Left cardiac atrium (tissue), 4 donors: ENCODE results near the gene CHPF2. TPM values are rescaled to one million over a fixed set of nuclear protein-coding genes. Genes with fewer than 3 reads are reported as not detected.

ENCODE experiments used
- ATAC-seq, 2 donors: fragments of 200-7000 bp; cut with Tn5 transposase; one replicate each; pipeline ENCODE4 v1.9.1; 2020; ENCODE audit warnings: mild to moderate bottlenecking in 2 of 2, moderate library complexity in 2 of 2
- DNase-seq: peaks from one replicate; pipeline ENCODE4 v3.0.0-alpha.2; 2020
- intact Hi-C, 2 donors: fragments of 100-400 bp; cut with DNase I; formaldehyde crosslinking; loops; one replicate each; pipeline versions ENCODE4 v1.14.1 to v1.15.1; 2022 to 2023
- total RNA-seq, 2 donors: library from RNA; stranded (reverse); fragmentation: NEBNext Ultra II Directional; extraction: Animal tissue kit (Norgen Biotek cat#: 25700); gene quantifications; one replicate each; pipeline ENCODE4 v1.2.1, GENCODE V29; 2021
- donor health status: DM: no; HTN: yes; CAD: no.
- donor health status: DM: no; HTN: yes; CAD: no; lungs with severe emphysema.
- donor health status: DM: yes; HTN: yes; CAD: no.
- donor health status: Dilated cardiomyopathy.

Gene CHPF2
- total RNA-seq, 2 donors from 2014 or later, result 15.0 to 34.5 TPM

DNA sequence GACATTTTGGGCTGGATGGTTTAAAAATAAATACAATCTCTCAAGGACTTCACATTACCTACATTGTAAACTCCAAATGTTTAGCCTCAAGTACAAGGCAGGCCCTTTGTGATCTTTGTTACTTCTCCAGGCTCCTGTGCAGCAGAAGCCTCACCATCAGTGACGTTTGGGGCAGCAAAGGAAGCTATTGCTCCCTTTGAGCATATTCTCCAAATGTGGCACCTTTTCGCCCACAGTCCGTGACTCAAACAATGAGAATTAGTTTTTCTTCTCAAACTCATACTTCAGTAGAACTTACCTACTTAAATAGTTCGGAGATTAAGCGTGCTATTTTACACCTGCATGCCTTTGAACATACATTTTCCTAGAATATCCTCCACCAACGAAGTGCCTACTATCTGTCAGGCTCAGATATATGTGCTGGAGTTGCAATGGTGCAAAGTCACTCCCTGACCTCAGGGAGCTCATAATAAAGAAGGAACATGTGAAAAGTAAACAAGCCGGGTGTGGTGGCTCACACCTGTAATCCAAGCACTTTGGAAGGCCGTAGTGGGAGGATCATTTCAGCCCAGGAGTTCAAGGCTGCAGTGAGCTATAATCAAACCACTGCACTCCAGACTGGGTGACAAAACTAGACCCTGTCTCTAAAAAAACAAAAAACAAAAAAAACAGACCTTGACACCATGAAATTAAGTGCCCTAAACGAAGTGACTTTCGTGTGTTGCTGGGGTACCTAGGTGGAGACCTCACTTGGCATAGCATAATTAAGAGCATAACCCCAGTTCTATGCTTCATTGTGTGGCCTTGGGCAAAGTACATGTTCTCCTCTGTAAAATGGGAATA lies 4.0 kb upstream of the CHPF2 start:
- ATAC-seq (no peak), DNase-seq (no peak)
- intact Hi-C loops, result loop anchor here in 1 of 2 donors (10.0 kb wide), 1 partner anchor 173 kb away; the partner anchor contains the start of genes CDK5 and SLC4A2

- intact Hi-C loops, result loop anchor here in 1 of 2 donors (10.0 kb wide), 1 partner anchor 174 kb away; the partner anchor contains the start of genes CDK5 and SLC4A2
- ATAC-seq (no peak), DNase-seq (no peak)
These were observed 3.0 kb upstream of the CHPF2 start for GRCh38 chr7:151229249-151229648.

DNA sequence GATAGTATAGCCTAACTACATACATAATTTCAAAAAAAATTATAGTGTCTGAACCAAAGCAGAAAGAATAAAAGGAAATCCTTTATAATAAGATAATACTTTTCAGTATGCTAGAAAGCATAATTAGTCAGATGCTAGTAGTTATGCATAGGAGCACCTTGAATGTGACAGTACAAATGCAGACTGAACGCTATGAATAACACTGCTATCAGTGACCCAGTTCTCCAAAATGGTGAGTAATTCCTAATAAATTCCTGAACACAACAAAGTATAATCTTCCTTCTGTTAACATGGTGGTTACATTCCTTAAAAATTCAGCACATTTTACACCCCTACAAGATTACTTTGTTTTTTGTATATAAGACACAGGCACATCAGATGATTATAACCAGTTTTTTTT lies 1.2 kb upstream of the CHPF2 start:
- intact Hi-C loops, result no loop called here
- DNase-seq, result no peak
- no peak for ATAC-seq

- intact Hi-C loops, result no loop called here
- DNase-seq, result peak; percentile 69
- peak; percentile 58 to 80 for ATAC-seq
These were observed 826 bp downstream of the CHPF2 start for GRCh38 chr7:151232917-151233701.

DNA sequence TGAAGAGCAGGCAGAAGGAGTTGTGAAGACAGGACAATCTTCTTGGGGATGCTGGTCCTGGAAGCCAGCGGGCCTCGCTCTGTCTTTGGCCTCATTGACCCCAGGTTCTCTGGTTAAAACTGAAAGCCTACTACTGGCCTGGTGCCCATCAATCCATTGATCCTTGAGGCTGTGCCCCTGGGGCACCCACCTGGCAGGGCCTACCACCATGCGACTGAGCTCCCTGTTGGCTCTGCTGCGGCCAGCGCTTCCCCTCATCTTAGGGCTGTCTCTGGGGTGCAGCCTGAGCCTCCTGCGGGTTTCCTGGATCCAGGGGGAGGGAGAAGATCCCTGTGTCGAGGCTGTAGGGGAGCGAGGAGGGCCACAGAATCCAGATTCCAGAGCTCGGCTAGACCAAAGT lies 1.5 kb downstream of the CHPF2 start:
- DNase-seq, result no peak
- no peak for ATAC-seq
- intact Hi-C loops, result no loop called here

DNA sequence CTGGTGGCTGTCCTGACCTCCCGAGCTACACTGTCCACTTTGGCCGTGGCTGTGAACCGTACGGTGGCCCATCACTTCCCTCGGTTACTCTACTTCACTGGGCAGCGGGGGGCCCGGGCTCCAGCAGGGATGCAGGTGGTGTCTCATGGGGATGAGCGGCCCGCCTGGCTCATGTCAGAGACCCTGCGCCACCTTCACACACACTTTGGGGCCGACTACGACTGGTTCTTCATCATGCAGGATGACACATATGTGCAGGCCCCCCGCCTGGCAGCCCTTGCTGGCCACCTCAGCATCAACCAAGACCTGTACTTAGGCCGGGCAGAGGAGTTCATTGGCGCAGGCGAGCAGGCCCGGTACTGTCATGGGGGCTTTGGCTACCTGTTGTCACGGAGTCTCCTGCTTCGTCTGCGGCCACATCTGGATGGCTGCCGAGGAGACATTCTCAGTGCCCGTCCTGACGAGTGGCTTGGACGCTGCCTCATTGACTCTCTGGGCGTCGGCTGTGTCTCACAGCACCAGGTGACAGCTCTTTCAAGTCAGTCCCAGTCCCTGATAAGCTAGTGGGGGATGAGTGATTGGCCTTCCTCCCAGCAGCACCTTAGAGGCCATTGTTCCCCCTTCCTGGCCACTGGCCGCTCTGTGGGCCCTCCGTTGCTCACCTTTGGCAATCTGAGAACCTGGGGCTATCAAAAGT lies 3.0 kb downstream of the CHPF2 start:
- ATAC-seq, result no peak
- no peak for DNase-seq
- intact Hi-C loops, result no loop called here

- ATAC-seq (no peak), DNase-seq (no peak)
- intact Hi-C loops, result no loop called here
These were observed 4.1 kb downstream of the CHPF2 start for GRCh38 chr7:151236406-151236805.

- DNase-seq (no peak), ATAC-seq (no peak)
- intact Hi-C loops, result no loop called here
These were observed 5.2 kb downstream of the CHPF2 start for GRCh38 chr7:151237244-151238189.

- no peak for DNase-seq
- intact Hi-C loops, result no loop called here
- no peak for ATAC-seq
These were observed 6.0 kb downstream of the CHPF2 start for GRCh38 chr7:151238190-151238810.

GRCh38 chr7:151238924-151239836 lies 6.9 kb downstream of the CHPF2 start:
- DNase-seq (no peak), ATAC-seq (no peak)
- intact Hi-C loops, result no loop called here

- DNase-seq (no peak), ATAC-seq (no peak)
- intact Hi-C loops, result no loop called here
These were observed 7.7 kb downstream of the CHPF2 start for GRCh38 chr7:151239837-151240459.

GRCh38 chr7:151240536-151240935 lies 8.3 kb downstream of the CHPF2 start:
- no peak for ATAC-seq
- intact Hi-C loops, result no loop called here
- no peak for DNase-seq

DNA sequence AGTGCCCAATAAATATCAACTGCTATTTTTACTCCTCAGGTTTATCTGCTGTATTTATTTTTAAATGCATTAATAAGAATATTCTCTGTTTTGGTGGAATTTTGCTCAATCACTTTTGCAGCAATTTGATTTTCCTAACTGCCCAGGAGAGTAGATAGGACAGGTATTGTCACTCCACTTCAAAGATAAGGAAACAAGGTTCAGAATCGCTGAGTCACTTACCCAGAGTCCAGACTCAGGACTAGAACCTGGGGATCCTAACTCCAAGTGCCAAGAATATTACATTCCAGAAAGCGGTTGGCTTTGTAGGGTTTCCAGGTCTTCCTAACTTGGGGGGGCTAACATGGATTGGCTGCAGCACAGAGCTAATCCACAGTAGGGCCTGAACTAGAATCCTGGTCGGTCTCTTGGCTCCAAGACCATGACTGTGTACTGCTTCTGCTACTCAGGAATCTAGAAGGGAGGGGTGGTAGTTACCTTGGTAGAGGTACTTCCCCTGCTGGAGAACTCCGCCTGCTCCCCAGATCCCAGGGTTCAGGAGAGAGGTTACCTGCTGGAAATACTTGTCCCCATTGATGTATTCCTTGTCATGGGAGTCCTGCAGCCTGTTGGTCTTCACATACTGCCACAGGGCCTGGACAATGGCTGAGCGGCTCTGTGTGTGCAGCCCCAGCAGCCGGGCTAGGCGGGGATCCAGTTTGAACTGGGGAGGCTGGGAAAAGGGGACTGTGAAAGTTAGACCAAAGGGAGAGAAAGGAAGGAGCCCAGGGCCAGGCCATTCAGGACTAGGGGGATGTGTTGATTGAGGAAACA lies 8.9 kb downstream of the CHPF2 start:
- intact Hi-C loops, result no loop called here
- DNase-seq (no peak), ATAC-seq (no peak)

DNA sequence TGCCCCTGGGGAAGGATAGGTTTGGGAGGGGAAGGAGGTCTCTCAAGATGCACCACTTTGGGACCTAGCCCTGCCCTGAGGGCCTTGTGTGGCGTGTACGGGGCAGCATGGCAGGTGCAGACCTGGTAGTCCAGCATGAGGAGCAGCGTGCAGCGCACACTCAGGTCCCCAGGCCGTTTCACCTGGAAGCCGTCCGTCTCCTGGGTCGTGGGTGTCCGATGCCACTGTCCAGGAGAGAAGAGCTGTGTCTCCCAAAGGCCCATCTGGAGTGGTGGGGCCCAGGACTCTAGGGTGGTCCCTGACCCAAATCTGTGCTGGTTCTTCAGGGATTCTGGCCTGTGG lies 9.4 kb downstream of the CHPF2 start:
- no peak for DNase-seq
- intact Hi-C loops, result no loop called here
- no peak for ATAC-seq

DNA sequence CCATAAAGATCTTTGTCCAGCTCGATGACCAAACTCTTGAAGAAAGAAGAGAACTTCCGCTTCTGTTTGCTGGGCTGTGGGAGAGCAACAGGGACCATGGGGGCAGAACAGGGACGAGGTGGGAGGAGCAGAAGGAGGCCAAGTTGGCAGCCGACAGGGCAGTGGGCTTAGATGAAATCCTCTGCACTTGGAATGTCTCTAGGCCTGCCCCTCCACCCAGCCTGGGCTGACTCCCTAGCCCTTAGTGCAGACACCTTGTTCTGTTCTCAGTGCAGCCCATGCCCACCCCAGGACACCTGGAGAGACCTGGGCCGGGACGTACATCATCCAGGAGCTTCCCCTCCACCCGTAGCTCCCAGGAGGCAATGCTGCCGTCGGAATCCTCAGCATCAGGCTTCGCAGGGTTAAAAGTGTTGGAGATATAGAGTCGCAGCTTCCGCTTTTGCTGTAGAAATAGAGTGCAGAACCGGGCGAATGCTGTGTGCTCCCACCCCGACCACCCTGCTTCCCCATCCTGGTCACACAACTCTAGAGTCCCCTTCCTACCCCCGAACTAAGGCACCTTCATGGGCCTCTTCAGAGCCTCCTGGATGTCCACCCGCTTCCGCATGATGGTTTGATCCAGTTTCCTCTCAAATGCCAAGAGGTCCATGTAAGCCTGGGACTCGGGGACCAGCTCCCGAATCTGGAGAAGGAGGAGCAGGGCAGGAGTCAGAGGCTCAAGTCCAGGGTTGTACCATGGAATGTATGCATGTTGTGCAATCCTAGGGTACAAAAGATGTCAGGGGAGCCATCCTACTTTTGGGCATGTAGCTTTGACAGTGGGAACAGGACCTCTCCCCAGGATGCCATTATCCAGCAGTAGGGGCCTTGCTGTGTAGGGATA lies 10.1 kb downstream of the CHPF2 start:
- intact Hi-C loops, result no loop called here
- ATAC-seq, result no peak
- DNase-seq, result no peak
